HG03457 (cell line): ENCODE results near the gene FNDC3A.

ENCODE experiments used
- ATAC-seq: cut with Tn5 transposase; IDR thresholded peaks from one replicate; pipeline ENCODE4 v1.9.1; 2021; ENCODE audit warnings: moderate number of reproducible peaks; ENCODE audit not compliant: unreplicated experiment

FNDC3A gene

DNA sequence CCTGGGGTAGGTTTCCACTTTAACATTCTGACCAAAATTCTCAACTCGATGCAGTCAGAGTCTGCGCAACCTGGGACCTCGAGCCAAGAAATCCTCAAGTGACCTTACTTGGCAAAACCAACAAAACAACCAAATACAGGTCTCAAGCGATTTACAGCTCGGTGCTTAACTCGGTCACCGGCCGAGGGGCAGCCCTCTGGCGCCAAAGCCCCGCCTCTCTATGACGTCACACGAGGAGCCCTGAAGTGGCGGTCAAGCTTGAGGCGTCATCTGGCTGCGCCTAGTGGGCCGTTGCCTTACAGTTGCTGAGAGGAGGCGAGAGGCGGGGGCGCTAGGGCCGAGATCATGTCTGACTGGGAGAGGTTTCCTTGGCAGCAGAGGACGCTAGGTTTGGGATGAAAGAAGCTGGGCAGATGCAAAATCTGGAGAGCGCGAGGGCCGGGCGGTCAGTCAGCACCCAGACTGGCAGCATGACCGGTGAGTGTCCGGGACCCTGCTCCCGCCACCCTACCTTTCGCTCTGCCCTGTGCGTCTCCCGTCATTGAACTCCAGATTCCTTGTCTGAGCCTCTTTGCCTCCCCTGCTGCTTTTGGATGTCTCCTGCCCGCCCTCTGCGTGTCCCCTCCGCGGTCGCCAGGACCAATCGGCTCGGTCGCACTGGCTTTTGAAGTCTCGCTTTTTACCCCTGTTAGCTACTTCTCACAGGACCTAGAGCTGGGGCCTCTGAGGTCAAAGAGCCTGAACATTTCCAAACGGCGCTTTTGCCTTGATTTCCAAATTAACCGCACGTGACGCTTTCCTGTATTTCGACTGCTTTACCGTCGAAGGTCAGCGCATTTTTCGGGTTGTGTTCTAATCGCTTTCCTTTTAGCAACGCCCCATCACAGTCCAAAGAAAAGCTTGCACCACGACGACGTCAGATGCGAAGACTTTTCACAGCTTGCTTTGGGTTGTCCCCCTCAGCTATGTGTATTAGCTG, 272.2 kb downstream of the FNDC3A start, which contains the start of gene CDADC1:
CDADC1 (plus strand) TSS at position 283 of the 979 bp plus-strand sequence; CDS start at position 396, 113 bp downstream.
- peak; percentile 89 for ATAC-seq

DNA sequence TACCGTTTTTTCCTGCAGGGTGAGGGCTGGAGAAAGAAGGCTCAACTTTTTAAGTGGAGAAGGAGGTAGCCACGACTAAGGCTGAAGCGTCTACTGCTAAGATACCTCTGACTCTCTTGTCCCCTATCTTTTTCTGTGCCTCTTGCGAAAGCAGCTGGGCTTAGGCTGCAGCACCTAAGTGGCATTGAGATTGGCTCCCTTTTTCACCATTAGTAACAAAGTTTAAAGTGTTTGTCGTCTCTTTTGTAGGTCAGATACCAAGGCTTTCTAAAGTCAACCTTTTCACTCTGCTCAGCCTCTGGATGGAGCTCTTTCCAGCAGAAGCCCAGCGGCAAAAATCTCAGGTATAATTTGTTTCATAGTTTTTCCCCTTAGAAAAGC, 272.9 kb downstream of the FNDC3A start:
- ATAC-seq: peak; percentile 13

DNA sequence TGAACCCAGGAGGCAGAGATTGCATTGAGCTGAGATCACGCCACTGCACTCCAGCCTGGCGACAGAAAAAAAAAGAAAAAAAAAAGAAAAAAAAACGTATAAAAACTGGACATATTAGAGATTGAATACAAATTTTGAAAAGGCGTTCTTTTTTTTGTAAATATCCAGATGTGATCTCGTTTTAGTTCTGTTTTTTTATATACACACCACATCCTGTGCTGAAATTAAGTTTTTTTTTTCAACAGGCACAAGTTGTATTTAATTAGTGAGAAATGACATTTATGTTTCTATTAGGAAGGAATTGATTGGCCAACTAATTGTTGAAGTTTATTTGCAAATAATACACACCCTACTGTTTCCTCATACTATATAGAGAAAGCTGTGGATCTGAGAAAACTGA, 275.6 kb downstream of the FNDC3A start:
- ATAC-seq: no peak

DNA sequence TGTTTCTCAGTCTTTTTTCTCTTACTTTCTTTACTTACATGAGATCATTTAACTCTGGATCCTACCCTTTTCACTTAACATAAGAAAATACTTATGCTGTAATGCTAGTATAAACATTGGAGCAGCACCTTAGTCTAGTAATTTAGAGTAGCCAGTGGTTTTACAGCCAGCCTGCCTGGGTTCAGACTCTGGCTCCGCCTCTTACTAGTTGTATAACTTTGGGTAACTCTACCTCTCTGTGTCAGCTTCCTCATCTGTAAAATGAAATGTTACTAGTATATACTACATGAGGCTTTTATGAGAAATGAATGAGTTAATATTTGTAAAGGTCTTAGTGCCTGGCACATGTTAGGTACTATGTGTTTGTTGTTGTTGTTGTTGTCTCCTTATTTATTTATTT, 277.6 kb downstream of the FNDC3A start:
- ATAC-seq: no peak

DNA sequence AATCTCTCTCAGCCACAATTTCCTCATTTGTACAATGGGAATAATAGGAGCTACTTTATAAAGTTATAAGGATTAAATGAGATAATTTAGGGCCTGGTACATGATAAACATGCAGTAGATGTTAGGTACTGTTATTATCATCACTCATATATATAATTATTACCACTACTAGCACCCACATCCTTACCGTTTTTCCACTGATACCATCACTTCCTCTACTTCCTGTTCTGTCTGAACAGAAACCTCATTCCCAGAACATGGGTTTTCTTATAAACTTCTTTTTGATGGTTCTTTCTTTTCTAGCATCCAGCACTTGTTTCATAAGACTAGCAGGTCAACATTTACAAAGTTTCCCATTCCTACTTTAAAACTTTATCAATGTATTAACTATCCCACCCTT, 278.3 kb downstream of the FNDC3A start:
- ATAC-seq: no peak

DNA sequence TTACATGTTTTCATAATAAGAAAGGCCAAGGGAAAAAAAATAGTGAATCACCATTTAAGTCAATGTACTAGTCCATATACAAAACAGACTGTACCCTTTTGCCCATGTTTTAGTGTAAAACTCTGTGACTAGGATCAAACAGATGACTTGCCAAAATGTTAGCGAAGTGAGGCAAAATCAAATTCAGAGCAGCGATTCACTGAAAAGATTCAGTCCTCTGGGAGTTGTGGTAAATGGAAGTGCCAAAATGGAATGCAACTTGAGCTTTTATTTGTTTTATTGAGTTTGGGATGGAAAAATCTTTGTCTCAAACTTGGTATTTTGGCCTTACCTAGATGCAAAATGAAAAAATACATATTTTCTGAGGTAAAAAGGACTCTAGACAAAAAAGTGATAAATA, 281.1 kb downstream of the FNDC3A start:
- ATAC-seq: no peak

DNA sequence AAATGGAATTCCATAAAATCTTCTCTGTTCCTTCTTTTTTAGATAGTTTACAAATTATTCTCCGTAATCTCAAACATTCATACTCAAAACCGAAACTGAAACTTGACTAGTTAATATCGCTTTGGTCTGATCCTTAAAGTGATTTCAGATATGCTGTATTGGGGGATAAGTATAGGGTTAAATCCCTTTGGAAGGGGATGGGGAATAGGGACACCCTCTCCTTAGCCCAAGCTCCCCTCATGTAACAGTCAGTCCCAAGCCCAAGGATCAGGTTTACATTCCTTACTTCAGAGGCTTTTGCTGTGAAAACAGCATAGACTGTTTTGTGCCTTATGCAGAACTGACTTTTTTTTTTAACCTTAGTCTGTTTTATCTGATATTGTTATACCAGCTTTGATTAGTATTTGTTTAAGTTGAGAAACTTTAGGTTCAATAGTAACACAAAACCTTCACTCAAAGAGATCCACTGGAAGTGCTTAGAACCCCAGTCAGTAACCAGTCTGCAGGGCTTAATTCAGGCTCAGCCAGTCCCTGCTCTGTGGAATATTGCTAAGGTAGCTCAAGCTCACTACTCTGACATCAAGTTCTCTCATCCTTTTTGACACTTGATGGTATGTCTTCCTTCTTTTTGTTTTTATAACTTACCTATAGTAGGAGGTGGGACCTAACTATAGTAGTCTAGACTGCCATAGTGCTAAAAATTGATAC, 282.5 kb downstream of the FNDC3A start:
- ATAC-seq: no peak
